Thymus (tissue), 11 donors: Measurements from ENCODE around the gene MRPS18A. TPM values are rescaled to one million over a fixed set of nuclear protein-coding genes. Genes with fewer than 3 reads are reported as not detected.

ENCODE experiments used
- DNase-seq, 9 donors: peaks; one replicate each; pipeline ENCODE4 v3.0.0-alpha.2; 2013; ENCODE audit warnings: low spot score in 9 of 9, low read depth in 6 of 9, missing footprints in 1 of 9
- H3K27ac ChIP-seq, 2 donors: one replicate each; pipeline ENCODE4 v1.5.1; 2013; ENCODE audit warnings: control low read depth in 1 of 2, low read depth in 1 of 2, low read length in 1 of 2, mild to moderate bottlenecking in 1 of 2, moderate library complexity in 1 of 2
- H3K27me3 ChIP-seq, 2 donors: one replicate each; pipeline ENCODE4 v1.5.1; 2013; ENCODE audit warnings: low read length in 1 of 2; ENCODE audit not compliant: control insufficient read depth in 2 of 2, insufficient read depth in 1 of 2
- H3K36me3 ChIP-seq, 2 donors: one replicate each; pipeline ENCODE4 v1.5.1; 2013; ENCODE audit warnings: low read length in 1 of 2, mild to moderate bottlenecking in 1 of 2, moderate library complexity in 1 of 2; ENCODE audit not compliant: control insufficient read depth in 2 of 2, insufficient read depth in 2 of 2
- H3K4me1 ChIP-seq, 2 donors: one replicate each; pipeline ENCODE4 v1.5.1; 2013; ENCODE audit warnings: low read length in 2 of 2; ENCODE audit not compliant: control insufficient read depth in 2 of 2, insufficient read depth in 2 of 2
- H3K4me3 ChIP-seq, 2 donors: one replicate each; pipeline ENCODE4 v1.5.1; 2013; ENCODE audit warnings: low read length in 2 of 2, control low read depth in 1 of 2, mild to moderate bottlenecking in 1 of 2
- H3K9me3 ChIP-seq, 2 donors: one replicate each; pipeline ENCODE4 v1.5.1; 2013; ENCODE audit warnings: low read length in 1 of 2, mild to moderate bottlenecking in 1 of 2; ENCODE audit not compliant: control insufficient read depth in 2 of 2, insufficient read depth in 1 of 2
- WGBS: extraction: QIAGEN DNeasy Blood & Tissue Kit; methylation state at CpG from one replicate; pipeline ENCODE4 v1.1.7; 2013; 5-methylcytosine and 5-hydroxymethylcytosine counted together
- polyA plus RNA-seq: library from polyadenylated mRNA; stranded (reverse); fragments of 200-250 nt; gene quantifications from one replicate; pipeline ENCODE4 v1.2.3, GENCODE V29; 2013
- total RNA-seq: library from RNA; stranded (reverse); fragments of 120-200 nt; gene quantifications from one replicate; pipeline ENCODE4 v1.2.4, GENCODE V29; 2013
- donor health status: healthy.

Gene MRPS18A
- total and polyA plus RNA-seq, 2 donors = 28.1 to 49.5 TPM

GRCh38 chr6:43627008-43627825 is 60.4 kb downstream of the MRPS18A start:
- 92% methylated on average over 5 of the region's 5 CpGs for WGBS
- peak overlapping the region in 1 of 2 donors; percentile 62 for H3K27ac ChIP-seq
- peaks cover 11 to 29% of the 10 kb centered on the region in 2 donors for H3K4me1 ChIP-seq
- DNase-seq = no peak
- H3K27me3 ChIP-seq = no peaks in the 10 kb centered on the region
- peaks cover 40 to 42% of the 10 kb centered on the region in 2 donors for H3K36me3 ChIP-seq
- H3K9me3 ChIP-seq = peaks cover 0 to 3% of the 10 kb centered on the region in 2 donors
- no peak overlapping the region for H3K4me3 ChIP-seq

- Histone ChIP-seq H3K27me3 (no peaks in the 10 kb centered on the region), H3K4me3 (no peak overlapping the region), H3K9me3 (peaks cover 0 to 3% of the 10 kb centered on the region in 2 donors), H3K4me1 (peaks cover 11 to 29% of the 10 kb centered on the region in 2 donors), H3K27ac (no peak overlapping the region), H3K36me3 (peaks cover 58 to 59% of the 10 kb centered on the region in 2 donors)
- WGBS = 98% methylated on average over 16 of the region's 16 CpGs
- no peak for DNase-seq
These were observed 62.1 kb downstream of the MRPS18A start for GRCh38 chr6:43625393-43625992.

GRCh38 chr6:43624786-43625288 is 62.8 kb downstream of the MRPS18A start:
- Histone ChIP-seq H3K9me3 (peaks cover 0 to 3% of the 10 kb centered on the region in 2 donors), H3K4me1 (peaks cover 8 to 23% of the 10 kb centered on the region in 2 donors), H3K36me3 (peaks cover 64 to 66% of the 10 kb centered on the region in 2 donors), H3K27me3 (no peaks in the 10 kb centered on the region), H3K27ac (no peak overlapping the region), H3K4me3 (no peak overlapping the region)
- no peak for DNase-seq
- WGBS = 97% methylated on average over 7 of the region's 7 CpGs

DNA sequence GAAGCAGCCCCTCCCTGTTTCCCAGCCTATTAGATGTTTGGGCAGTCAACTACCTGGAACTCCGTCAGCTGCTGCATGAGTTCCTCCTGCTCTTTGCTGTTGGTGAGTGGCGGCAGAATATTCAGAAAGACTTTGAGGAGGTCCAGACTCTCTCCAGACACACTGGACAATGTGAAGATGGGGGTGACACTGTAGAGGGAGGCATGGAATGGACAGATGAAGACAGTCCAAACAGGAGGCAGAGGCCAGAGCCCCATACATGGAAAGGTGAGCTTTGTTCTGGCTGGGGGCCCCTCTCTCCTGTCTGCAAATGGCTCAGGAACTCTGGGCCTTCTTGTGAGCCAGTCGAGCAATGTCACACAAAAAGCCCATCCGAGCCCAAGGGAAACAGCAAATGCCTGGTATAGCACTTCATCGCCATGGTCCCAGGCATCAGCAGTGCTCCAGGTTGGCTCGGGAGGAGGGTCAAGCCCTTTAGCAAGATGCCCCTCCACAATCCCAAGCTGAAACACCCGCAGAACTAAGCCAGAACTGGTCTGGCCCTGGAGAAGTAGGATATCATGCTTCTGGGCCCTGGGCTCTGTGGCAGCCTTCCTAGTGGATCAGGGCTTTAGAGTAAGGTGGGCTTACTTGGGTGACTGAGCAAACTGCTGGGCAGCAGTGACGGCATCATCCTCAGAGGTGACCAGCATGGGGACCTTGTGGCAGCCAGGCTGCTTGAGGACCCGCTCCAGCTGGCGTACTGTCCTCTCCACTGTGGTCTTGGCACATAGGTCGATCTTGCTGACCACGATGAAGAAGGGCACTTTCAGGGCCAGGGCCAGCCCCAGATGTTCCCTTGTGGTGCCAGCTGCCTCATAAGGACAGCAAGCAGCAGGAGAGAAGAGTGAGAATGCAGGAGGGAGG is 63.5 kb downstream of the MRPS18A start:
- Histone ChIP-seq H3K9me3 (peaks cover 0 to 3% of the 10 kb centered on the region in 2 donors), H3K36me3 (peaks cover 65 to 73% of the 10 kb centered on the region in 2 donors), H3K4me3 (no peak overlapping the region), H3K4me1 (peaks cover 8 to 19% of the 10 kb centered on the region in 2 donors), H3K27ac (no peak overlapping the region), H3K27me3 (no peaks in the 10 kb centered on the region)
- DNase-seq = no peak
- 97% methylated on average over 12 of the region's 12 CpGs for WGBS

- no peaks in the 10 kb centered on the region for H3K9me3 ChIP-seq
- peaks cover 65 to 76% of the 10 kb centered on the region in 2 donors for H3K36me3 ChIP-seq
- no peak for DNase-seq
- no peaks in the 10 kb centered on the region for H3K27me3 ChIP-seq
- no peak overlapping the region for H3K27ac ChIP-seq
- WGBS = 99% methylated on average over 10 of the region's 10 CpGs
- peaks cover 5 to 9% of the 10 kb centered on the region in 2 donors for H3K4me1 ChIP-seq
- no peak overlapping the region for H3K4me3 ChIP-seq
These were observed 65.0 kb downstream of the MRPS18A start for GRCh38 chr6:43622541-43622940.

DNA sequence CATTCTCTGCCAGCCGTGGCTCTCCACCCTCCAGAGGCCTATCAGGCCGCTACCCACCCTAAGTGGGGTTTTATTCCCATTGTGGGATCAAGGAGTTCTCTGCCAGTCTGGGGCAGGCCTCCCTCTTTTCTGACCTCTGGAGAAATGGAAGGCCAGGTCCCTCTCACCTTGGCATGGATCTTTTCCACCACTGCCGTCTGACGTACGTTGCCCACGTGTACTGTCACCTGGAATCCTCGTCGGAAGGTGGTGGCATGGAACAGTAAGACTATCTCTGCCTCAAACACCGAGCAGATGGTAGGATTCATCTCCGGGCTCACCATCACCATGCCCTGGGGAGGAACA is 65.8 kb downstream of the MRPS18A start:
- WGBS = 97% methylated on average over 10 of the region's 10 CpGs
- Histone ChIP-seq H3K27ac (no peak overlapping the region), H3K4me1 (peaks cover 0 to 1% of the 10 kb centered on the region in 2 donors), H3K27me3 (no peaks in the 10 kb centered on the region), H3K4me3 (no peak overlapping the region), H3K36me3 (peaks cover 69 to 76% of the 10 kb centered on the region in 2 donors), H3K9me3 (no peaks in the 10 kb centered on the region)
- no peak for DNase-seq

Other genes starting within 250 kb of the MRPS18A start
- 1.5 TPM for gene DLK2, start 232.2 kb downstream of the MRPS18A start, total RNA-seq
- 10.0 TPM for gene DLK2, start 232.2 kb downstream of the MRPS18A start, polyA plus RNA-seq
- 10.1 TPM for gene TJAP1, start 210.2 kb downstream of the MRPS18A start, total RNA-seq
- 32.1 TPM for gene TJAP1, start 210.2 kb downstream of the MRPS18A start, polyA plus RNA-seq
- gene LRRC73, start 177.4 kb downstream of the MRPS18A start, total RNA-seq = 0.09 TPM
- gene LRRC73, start 177.4 kb downstream of the MRPS18A start, polyA plus RNA-seq = 0.11 TPM
- 47.1 TPM for gene YIPF3, start 170.9 kb downstream of the MRPS18A start, total RNA-seq
- 62.0 TPM for gene YIPF3, start 170.9 kb downstream of the MRPS18A start, polyA plus RNA-seq
- gene POLR1C, start 170.7 kb downstream of the MRPS18A start, total RNA-seq = 23.9 TPM
- 28.5 TPM for gene POLR1C, start 170.7 kb downstream of the MRPS18A start, polyA plus RNA-seq
- gene XPO5, start 111.8 kb downstream of the MRPS18A start, total RNA-seq = 22.4 TPM
- gene XPO5, start 111.8 kb downstream of the MRPS18A start, polyA plus RNA-seq = 16.7 TPM
- gene POLH, start 111.6 kb downstream of the MRPS18A start, total RNA-seq = 12.5 TPM
- gene POLH, start 111.6 kb downstream of the MRPS18A start, polyA plus RNA-seq = 6.2 TPM
- gene GTPBP2, start 58.5 kb downstream of the MRPS18A start, total RNA-seq = 35.4 TPM
- gene GTPBP2, start 58.5 kb downstream of the MRPS18A start, polyA plus RNA-seq = 60.0 TPM
- gene MAD2L1BP, start 52.0 kb downstream of the MRPS18A start, total RNA-seq = 48.4 TPM
- gene MAD2L1BP, start 52.0 kb downstream of the MRPS18A start, polyA plus RNA-seq = 33.9 TPM
- gene RSPH9, start 42.8 kb downstream of the MRPS18A start, total RNA-seq = 0.09 TPM
- 0.25 TPM for gene RSPH9, start 42.8 kb downstream of the MRPS18A start, polyA plus RNA-seq
- gene VEGFA, start 82.4 kb upstream of the MRPS18A start, total RNA-seq = 18.4 TPM
- 24.1 TPM for gene VEGFA, start 82.4 kb upstream of the MRPS18A start, polyA plus RNA-seq